Hepatocyte (in vitro differentiated cells): ENCODE results near the gene ZNF579. TPM values are rescaled to one million over a fixed set of nuclear protein-coding genes. Genes with fewer than 3 reads are reported as not detected.
"Not testable (repeated sequence)": the region's sequence is repeated elsewhere in the genome, so short reads cannot be mapped to it uniquely, and the experiment has no call there.

Source experiments
- DNase-seq: peaks from one replicate; pipeline ENCODE4 v3.0.0-alpha.2; 2016; ENCODE audit warnings: low spot score
- H2AFZ ChIP-seq: fragments of 200-600 bp; sonication (generic); 2 replicates; pipeline ENCODE4 v1.6.0; 2016; ENCODE audit warnings: antibody characterized with exemption, mild to moderate bottlenecking
- H3K27ac ChIP-seq: fragments of 200-600 bp; sonication (generic); 2 replicates; pipeline ENCODE4 v1.5.1; 2016; ENCODE audit warnings: mild to moderate bottlenecking
- H3K27me3 ChIP-seq: fragments of 200-600 bp; sonication (generic); 2 replicates; pipeline ENCODE4 v1.6.1; 2016
- H3K36me3 ChIP-seq: fragments of 200-600 bp; sonication (generic); replicated peaks from 2 replicates; pipeline ENCODE4 v1.5.1; 2016; ENCODE audit warnings: low read depth; ENCODE audit not compliant: insufficient read depth
- H3K4me1 ChIP-seq: fragments of 200-600 bp; sonication (generic); 2 replicates; pipeline ENCODE4 v1.5.1; 2016; ENCODE audit warnings: mild to moderate bottlenecking, moderate library complexity; ENCODE audit not compliant: insufficient read depth
- H3K4me2 ChIP-seq: fragments of 200-600 bp; sonication (generic); 2 replicates; pipeline ENCODE4 v1.6.0; 2016
- H3K4me3 ChIP-seq: fragments of 200-600 bp; sonication (generic); 2 replicates; pipeline ENCODE4 v1.5.1; 2016; ENCODE audit warnings: mild to moderate bottlenecking
- H3K79me2 ChIP-seq: fragments of 200-600 bp; sonication (generic); 2 replicates; pipeline ENCODE4 v1.6.0; 2017; ENCODE audit warnings: mild to moderate bottlenecking
- H3K9me2 ChIP-seq: fragments of 200-600 bp; sonication (generic); replicated peaks from 2 replicates; pipeline ENCODE4 v1.6.0; 2017; ENCODE audit warnings: mild to moderate bottlenecking; ENCODE audit not compliant: insufficient read depth
- H3K9me3 ChIP-seq: fragments of 200-600 bp; sonication (generic); 2 replicates; pipeline ENCODE4 v1.5.1; 2016; ENCODE audit warnings: low read depth, mild to moderate bottlenecking
- H4K20me1 ChIP-seq: fragments of 200-600 bp; sonication (generic); 2 replicates; pipeline ENCODE4 v1.6.0; 2016; ENCODE audit warnings: mild to moderate bottlenecking; ENCODE audit not compliant: insufficient read depth, poor library complexity, severe bottlenecking
- EZH2 ChIP-seq: fragments of 200-600 bp; sonication (generic); IDR thresholded peaks from 2 replicates; pipeline ENCODE4 v1.6.1; 2016; ENCODE audit warnings: antibody characterized with exemption, mild to moderate bottlenecking, borderline replicate concordance
- EZH2phosphoT487 ChIP-seq: fragments of 200-600 bp; sonication (generic); IDR thresholded peaks from one replicate; pipeline ENCODE4 v1.6.1; 2018; ENCODE audit warnings: antibody characterized with exemption, mild to moderate bottlenecking, low read depth, moderate library complexity; ENCODE audit not compliant: unreplicated experiment, severe bottlenecking
- WGBS: methylation state at CpG from one replicate; pipeline ENCODE4 v1.1.6; 2016; ENCODE audit warnings: low lambda C conversion rate; ENCODE audit errors: missing lambda C conversion rate; 5-methylcytosine and 5-hydroxymethylcytosine counted together
- polyA plus RNA-seq: library from polyadenylated mRNA; unstranded; fragments of >200 nt; fragmentation: Nextera tagmentation; extraction: Ambion mirVana; gene quantifications from 2 replicates; pipeline ENCODE4 v1.2.1, GENCODE V29; 2016
- total RNA-seq: library from RNA; depleted of rRNA; stranded (reverse); fragments of >200 nt; gene quantifications from 2 replicates; pipeline ENCODE4 v1.2.3, GENCODE V29; 2014
- TF ChIP-seq, protein P1 (sequence below): fragments of 200-600 bp; sonication (generic); IDR thresholded peaks from 2 replicates; pipeline ENCODE4 v1.5.1; 2016; ENCODE audit warnings: antibody characterized with exemption, mild to moderate bottlenecking; ENCODE audit not compliant: poor library complexity

The ZNF579 gene
- total and polyA plus RNA-seq, 2 experiments from 2014 or later = 5.1 to 14.8 TPM

- Histone ChIP-seq H3K4me3 (no peak overlapping the region), H3K9me3 (no peaks in the 10 kb centered on the region), H3K4me1 (peaks cover 7% of the 10 kb centered on the region), H3K36me3 (no peaks in the 10 kb centered on the region), H4K20me1 (no peaks in the 10 kb centered on the region), H3K4me2 (peak overlapping the region; percentile 75), H3K9me2 (no peaks in the 10 kb centered on the region), H3K27ac (peak overlapping the region; percentile 85), H3K79me2 (no peaks in the 10 kb centered on the region), H2AFZ (peak overlapping the region; percentile 2), H3K27me3 (no peaks in the 10 kb centered on the region)
- TF ChIP-seq, protein P1, sequence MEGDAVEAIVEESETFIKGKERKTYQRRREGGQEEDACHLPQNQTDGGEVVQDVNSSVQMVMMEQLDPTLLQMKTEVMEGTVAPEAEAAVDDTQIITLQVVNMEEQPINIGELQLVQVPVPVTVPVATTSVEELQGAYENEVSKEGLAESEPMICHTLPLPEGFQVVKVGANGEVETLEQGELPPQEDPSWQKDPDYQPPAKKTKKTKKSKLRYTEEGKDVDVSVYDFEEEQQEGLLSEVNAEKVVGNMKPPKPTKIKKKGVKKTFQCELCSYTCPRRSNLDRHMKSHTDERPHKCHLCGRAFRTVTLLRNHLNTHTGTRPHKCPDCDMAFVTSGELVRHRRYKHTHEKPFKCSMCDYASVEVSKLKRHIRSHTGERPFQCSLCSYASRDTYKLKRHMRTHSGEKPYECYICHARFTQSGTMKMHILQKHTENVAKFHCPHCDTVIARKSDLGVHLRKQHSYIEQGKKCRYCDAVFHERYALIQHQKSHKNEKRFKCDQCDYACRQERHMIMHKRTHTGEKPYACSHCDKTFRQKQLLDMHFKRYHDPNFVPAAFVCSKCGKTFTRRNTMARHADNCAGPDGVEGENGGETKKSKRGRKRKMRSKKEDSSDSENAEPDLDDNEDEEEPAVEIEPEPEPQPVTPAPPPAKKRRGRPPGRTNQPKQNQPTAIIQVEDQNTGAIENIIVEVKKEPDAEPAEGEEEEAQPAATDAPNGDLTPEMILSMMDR = no peak
- TF ChIP-seq EZH2phosphoT487 (no peak), EZH2 (no peak)
- WGBS = under 1% methylated on average over 38 of the region's 40 CpGs
- DNase-seq = peak; percentile 98
Observed at GRCh38 chr19:55586976-55587668, 6.5 kb upstream of the ZNF579 start.

DNA sequence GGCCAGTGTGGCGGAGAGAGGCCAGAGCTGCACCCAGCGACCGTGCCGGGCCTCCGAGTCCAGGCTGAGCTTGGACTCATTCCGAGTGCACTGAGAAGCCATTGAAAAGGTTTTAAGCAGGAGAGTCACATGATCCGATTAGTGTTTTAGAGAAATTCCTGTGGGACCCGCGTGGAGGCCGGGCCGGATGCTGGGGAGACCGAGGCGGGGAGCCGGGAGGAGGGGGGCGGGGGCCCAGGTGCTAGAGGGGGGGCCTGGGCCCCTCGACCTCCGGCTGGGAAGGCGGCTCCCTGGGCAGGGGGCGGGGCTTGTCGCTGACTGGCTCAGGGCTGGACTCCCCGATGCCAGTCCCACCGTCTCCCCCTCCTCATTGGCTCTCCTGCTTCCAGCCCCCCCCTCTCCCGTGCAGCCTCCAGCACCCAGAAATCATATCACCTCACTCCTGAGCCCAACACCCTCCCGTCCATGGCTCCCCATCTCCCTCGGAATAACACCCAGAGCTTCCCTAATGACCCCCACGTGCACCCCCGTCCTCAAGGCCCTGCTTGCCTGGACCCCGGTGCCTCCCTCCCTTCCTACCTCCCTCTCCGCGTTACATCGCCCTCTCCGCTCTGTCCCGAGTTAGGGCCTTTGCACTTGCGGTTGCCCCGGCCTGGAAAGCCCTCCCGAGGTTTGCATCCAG, 5.2 kb upstream of the ZNF579 start:
- DNase-seq = peak; percentile 93
- Histone ChIP-seq H4K20me1 (no peaks in the 10 kb centered on the region), H3K27ac (peak overlapping the region; percentile 85), H3K9me3 (no peaks in the 10 kb centered on the region), H3K27me3 (no peaks in the 10 kb centered on the region), H3K4me2 (peak overlapping the region; percentile 75), H3K36me3 (no peaks in the 10 kb centered on the region), H3K4me3 (peak overlapping the region; percentile 23), H3K4me1 (peaks cover 13% of the 10 kb centered on the region), H3K79me2 (peaks cover 6% of the 10 kb centered on the region), H3K9me2 (no peaks in the 10 kb centered on the region), H2AFZ (peak overlapping the region; percentile 66)
- 5% methylated on average over 25 of the region's 36 CpGs for WGBS
- TF ChIP-seq, protein P1 = no peak
- no peak for TF ChIP-seq EZH2
- no peak for TF ChIP-seq EZH2phosphoT487

- H3K4me2 ChIP-seq = peak overlapping the region; percentile 75
- H3K9me2 ChIP-seq = no peaks in the 10 kb centered on the region
- no peaks in the 10 kb centered on the region for H4K20me1 ChIP-seq
- H2AFZ ChIP-seq = no peak overlapping the region
- peaks cover 13% of the 10 kb centered on the region for H3K4me1 ChIP-seq
- H3K27ac ChIP-seq = peak overlapping the region; percentile 85
- no peaks in the 10 kb centered on the region for H3K9me3 ChIP-seq
- no peak overlapping the region for H3K4me3 ChIP-seq
- TF ChIP-seq EZH2phosphoT487 (no peak), EZH2 (no peak)
- TF ChIP-seq, protein P1 = no peak
- 88% methylated on average over 11 of the region's 11 CpGs for WGBS
- H3K36me3 ChIP-seq = no peaks in the 10 kb centered on the region
- peaks cover 14% of the 10 kb centered on the region for H3K79me2 ChIP-seq
- DNase-seq = no peak
- no peaks in the 10 kb centered on the region for H3K27me3 ChIP-seq
Observed at GRCh38 chr19:55584871-55585270, 4.2 kb upstream of the ZNF579 start.

GRCh38 chr19:55583897-55584296, 3.2 kb upstream of the ZNF579 start:
- H2AFZ ChIP-seq, H3K27ac ChIP-seq, H3K9me3 ChIP-seq, H3K9me2 ChIP-seq, H3K4me3 ChIP-seq, DNase-seq, H3K4me2 ChIP-seq, H4K20me1 ChIP-seq, H3K36me3 ChIP-seq, H3K27me3 ChIP-seq: not testable (repeated sequence)
- WGBS = 85% methylated on average over 8 of the region's 8 CpGs
- Histone ChIP-seq H3K79me2 (peaks cover 23% of the 10 kb centered on the region), H3K4me1 (peaks cover 13% of the 10 kb centered on the region)

GRCh38 chr19:55582284-55582683, 1.6 kb upstream of the ZNF579 start:
- WGBS = 85% methylated on average over 4 of the region's 4 CpGs
- not testable (repeated sequence) for H2AFZ ChIP-seq, DNase-seq, H3K9me3 ChIP-seq, H3K9me2 ChIP-seq, H3K4me3 ChIP-seq, H3K27me3 ChIP-seq, H4K20me1 ChIP-seq, H3K36me3 ChIP-seq
- peak overlapping the region; percentile 98 for H3K4me2 ChIP-seq
- peak overlapping the region; percentile 97 for H3K27ac ChIP-seq
- H3K4me1 ChIP-seq = peaks cover 13% of the 10 kb centered on the region
- H3K79me2 ChIP-seq = peaks cover 23% of the 10 kb centered on the region
